ENCODE measurements around the gene CEACAM18.
A peak's percentile ranks its signal among the peaks of the same experiment; 100 is the strongest.

Gene CEACAM18

DNA sequence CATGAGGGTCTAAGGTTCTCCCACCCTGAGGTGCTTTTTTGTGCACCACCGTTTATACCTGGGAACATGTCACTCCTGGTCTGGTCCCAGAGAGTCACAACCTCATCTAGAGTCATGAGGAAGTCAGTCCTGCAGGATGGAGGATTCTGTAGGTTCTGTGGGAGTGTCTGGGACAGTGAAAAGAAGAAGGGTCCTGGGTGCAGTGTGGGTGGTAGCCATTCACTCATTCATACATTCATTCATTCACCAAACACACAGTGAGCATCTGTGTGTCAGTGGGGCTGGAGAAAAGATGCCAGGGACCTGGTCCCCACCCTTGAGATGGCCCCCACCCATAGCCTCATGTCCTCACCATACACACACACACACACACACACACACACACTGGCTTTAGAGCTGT, 8.7 kb upstream of the CEACAM18 start:
- H3K4me3 ChIP-seq (replicated peaks; ENCODE audit: low read depth, low read length) = no peak overlapping the region
- DNase-seq (ENCODE audit: extremely low read depth, low read depth) = no peak

DNA sequence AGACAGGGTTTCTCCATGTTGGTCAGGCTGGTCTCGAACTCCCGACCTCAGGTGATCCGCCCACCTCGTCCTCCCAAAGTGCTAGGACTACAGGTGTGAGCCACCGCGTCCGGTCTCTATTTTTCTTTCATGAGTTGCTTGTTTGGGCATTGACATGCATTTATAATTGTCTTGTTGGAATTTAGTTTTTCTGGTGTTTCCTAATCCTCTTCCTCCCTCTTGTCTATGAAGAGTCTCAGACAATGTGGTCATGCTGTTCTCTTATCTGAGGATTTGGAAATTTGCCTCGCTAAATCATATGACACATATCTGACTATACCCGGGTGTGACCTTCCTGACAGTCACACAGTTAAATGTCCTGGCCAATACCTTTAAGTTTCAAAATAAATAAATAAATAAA, 7.4 kb upstream of the CEACAM18 start:
- no peak for DNase-seq (ENCODE audit: extremely low read depth, low read depth)
- TF ChIP-seq, protein P1, sequence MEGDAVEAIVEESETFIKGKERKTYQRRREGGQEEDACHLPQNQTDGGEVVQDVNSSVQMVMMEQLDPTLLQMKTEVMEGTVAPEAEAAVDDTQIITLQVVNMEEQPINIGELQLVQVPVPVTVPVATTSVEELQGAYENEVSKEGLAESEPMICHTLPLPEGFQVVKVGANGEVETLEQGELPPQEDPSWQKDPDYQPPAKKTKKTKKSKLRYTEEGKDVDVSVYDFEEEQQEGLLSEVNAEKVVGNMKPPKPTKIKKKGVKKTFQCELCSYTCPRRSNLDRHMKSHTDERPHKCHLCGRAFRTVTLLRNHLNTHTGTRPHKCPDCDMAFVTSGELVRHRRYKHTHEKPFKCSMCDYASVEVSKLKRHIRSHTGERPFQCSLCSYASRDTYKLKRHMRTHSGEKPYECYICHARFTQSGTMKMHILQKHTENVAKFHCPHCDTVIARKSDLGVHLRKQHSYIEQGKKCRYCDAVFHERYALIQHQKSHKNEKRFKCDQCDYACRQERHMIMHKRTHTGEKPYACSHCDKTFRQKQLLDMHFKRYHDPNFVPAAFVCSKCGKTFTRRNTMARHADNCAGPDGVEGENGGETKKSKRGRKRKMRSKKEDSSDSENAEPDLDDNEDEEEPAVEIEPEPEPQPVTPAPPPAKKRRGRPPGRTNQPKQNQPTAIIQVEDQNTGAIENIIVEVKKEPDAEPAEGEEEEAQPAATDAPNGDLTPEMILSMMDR (IDR thresholded peaks at IDR 0.05; ENCODE audit: low read depth, low read length, missing control alignments) = no peak
- H3K4me3 ChIP-seq (replicated peaks; ENCODE audit: low read depth, low read length) = no peak overlapping the region

More for the DNA sequence above, 8.7 kb upstream of the CEACAM18 start:
- TF ChIP-seq, protein P1 (IDR thresholded peaks at IDR 0.05; ENCODE audit: low read depth, low read length, missing control alignments) = no peak

DNA sequence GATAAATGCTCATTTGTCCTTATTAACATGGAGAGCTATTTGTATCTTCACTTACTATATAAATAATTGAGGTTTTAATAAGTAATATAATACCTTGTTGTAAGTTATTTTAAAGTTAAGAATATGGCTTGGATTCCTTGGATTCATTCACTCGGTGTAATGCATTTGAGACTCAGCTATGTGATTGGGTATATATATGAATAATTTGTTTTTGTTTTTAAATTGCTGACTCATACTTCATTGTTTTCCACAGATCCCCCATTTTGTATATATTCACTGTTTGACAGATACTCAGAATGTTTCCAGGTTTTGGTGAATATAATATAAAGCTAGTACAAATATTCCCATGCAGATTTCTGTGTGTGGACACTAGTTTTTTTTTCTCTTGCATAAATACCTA, 6.8 kb upstream of the CEACAM18 start:
- DNase-seq (ENCODE audit: extremely low read depth, low read depth) = no peak
- H3K4me3 ChIP-seq (replicated peaks; ENCODE audit: low read depth, low read length) = no peak overlapping the region
- TF ChIP-seq, protein P1 (IDR thresholded peaks at IDR 0.05; ENCODE audit: low read depth, low read length, missing control alignments) = no peak

DNA sequence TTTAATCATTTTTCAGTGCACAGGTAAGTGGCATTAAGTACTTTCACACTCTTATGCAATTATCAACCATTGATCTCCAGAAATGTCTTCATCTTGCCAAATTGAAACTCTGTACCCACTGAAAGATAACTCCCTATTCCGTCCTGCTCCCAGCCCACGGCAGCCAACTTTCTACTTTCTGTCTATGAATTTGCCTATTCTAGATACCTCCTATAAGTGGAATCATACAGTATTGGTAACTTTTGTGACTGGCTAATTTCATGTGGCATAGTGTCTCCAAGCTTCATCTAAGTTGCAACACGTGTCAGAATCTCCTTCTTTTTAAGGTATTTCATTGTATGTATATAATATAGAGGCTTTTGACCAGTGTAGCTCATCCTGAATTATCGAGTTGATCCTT, 5.7 kb upstream of the CEACAM18 start:
- no peak for DNase-seq (ENCODE audit: extremely low read depth, low read depth)
- TF ChIP-seq, protein P1 (IDR thresholded peaks at IDR 0.05; ENCODE audit: low read depth, low read length, missing control alignments) = no peak
- H3K4me3 ChIP-seq (replicated peaks; ENCODE audit: low read depth, low read length) = no peak overlapping the region

DNA sequence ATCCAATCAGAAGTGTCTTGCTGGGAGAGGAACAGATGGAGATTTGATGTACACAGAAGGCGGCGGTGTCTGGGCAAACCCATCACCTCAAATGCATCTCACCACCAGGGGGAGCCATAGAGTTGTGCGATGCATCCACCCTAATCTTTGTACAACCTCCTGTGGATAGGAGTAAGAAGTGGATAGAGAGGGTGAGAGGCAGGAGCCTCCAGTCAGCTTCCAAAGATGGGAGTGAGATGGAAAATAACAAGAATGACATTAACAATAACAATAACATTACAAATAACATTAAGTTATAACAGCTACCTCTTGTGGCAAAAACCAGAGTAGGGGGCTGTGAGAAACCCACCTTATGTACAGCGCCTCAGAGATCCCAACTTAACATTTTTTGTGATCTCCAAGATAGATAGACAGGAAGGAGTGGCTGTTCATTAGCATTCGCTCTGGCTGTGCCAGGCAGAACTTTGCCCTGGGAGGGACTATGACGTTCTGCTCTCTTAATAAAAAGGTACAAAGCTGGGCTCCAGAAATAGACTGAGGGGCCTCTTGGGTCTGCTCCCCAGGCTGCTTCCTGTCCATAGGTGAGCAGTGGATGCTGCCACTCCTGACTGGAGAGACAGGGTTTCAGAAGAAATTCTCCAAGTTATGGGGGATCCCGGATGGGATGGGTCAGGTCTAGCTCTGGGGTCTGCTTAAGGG, 5.2 kb upstream of the CEACAM18 start:
- DNase-seq (ENCODE audit: extremely low read depth, low read depth) = peak; percentile 27
- TF ChIP-seq, protein P1 (IDR thresholded peaks at IDR 0.05; ENCODE audit: low read depth, low read length, missing control alignments) = peak; percentile 72
- H3K4me3 ChIP-seq (replicated peaks; ENCODE audit: low read depth, low read length) = no peak overlapping the region

DNA sequence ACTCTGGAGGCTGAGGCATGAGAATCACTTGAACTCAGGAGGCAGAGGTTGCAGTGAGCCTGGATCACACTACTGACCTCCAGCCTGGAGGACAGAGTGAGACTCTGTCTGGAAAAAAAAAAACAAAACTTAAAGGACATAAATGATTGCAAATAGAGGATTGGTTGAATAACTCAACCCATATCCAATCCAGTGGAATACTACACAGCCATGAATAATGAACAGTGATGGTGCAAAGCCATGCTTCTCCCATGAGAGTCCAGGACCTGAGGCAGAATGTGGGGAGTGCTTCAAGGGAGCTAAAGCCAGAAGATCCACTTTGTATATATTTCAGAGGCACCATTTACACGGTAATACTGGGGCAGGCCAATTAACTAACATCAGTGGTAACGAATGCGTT, 2.2 kb upstream of the CEACAM18 start:
- TF ChIP-seq, protein P1 (IDR thresholded peaks at IDR 0.05; ENCODE audit: low read depth, low read length, missing control alignments) = no peak
- no peak overlapping the region for H3K4me3 ChIP-seq (replicated peaks; ENCODE audit: low read depth, low read length)
- DNase-seq (ENCODE audit: extremely low read depth, low read depth) = no peak

DNA sequence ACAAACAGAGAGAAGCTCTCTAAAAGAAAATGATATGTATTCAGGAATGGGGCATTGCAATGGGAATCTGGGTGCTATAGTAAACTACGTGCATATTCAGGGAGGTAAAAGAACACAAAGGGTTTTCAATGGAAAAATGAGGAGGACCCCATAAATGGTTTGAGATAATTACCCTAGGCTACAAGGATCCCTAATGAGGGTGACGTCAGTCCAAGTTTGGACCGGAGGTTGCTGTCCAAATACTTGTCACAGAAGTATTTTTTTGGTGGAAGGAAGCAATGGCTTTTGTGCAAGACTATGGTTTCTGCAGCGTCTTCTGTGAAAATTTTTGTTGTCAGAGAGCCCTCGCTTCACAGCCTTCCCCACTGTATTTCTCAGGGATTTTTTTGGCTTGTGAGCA, 995 bp upstream of the CEACAM18 start:
- DNase-seq (ENCODE audit: extremely low read depth, low read depth) = no peak
- no peak overlapping the region for H3K4me3 ChIP-seq (replicated peaks; ENCODE audit: low read depth, low read length)
- TF ChIP-seq, protein P1 (IDR thresholded peaks at IDR 0.05; ENCODE audit: low read depth, low read length, missing control alignments) = no peak
